Measurements from ENCODE around the gene SYNDIG1.

The SYNDIG1 gene

GRCh38 chr20:24708411-24709295 lies 239.2 kb downstream of the SYNDIG1 start:
- Histone ChIP-seq H3K9me3 (ENCODE audit: insufficient read depth, low read depth, low read length) (no peaks in the 10 kb centered on the region), H3K9ac (ENCODE audit: low read depth, low read length) (no peak overlapping the region), H3K27me3 (ENCODE audit: insufficient read depth, low read length) (no peaks in the 10 kb centered on the region), H3K4me1 (ENCODE audit: insufficient read depth, low read length) (no peaks in the 10 kb centered on the region), H3K4me3 (ENCODE audit: low read length) (no peak overlapping the region), H3K27ac (ENCODE audit: low read depth, low read length) (no peak overlapping the region), H3K36me3 (ENCODE audit: insufficient read depth, low read length) (no peaks in the 10 kb centered on the region)
- 93% methylated on average over 8 of the region's 8 CpGs for WGBS
